OCI-M1 (cell line): ENCODE data around the gene PCGF5.
A peak's percentile ranks its signal among the peaks of the same experiment; 100 is the strongest.
"Not testable (repeated sequence)": the region's sequence is repeated elsewhere in the genome, so short reads cannot be mapped to it uniquely, and the experiment has no call there.

Experiments
- DNase-seq: peaks from one replicate; lab custom pipeline; 2025; lab: John Stamatoyannopoulos, UW

The PCGF5 gene

DNA sequence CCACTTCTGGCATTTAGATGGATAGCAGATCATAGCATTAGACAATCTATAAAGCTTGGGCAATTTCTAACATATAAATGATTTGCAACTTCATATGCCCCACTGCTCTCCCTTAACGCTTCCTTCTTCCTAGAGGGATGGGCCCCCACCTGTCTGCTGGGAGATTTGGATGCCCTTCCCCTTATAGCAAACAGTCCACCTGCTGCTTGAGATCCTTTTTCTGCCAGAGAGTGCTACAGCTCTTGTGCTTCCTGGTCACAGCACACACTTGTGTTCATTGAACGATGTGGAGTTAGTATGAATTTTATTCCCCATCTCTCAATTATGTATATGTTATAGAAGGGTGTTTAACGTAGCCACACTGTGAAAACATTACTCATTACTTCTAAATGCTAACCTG, 10.4 kb upstream of the PCGF5 start:
- no peak for DNase-seq

DNA sequence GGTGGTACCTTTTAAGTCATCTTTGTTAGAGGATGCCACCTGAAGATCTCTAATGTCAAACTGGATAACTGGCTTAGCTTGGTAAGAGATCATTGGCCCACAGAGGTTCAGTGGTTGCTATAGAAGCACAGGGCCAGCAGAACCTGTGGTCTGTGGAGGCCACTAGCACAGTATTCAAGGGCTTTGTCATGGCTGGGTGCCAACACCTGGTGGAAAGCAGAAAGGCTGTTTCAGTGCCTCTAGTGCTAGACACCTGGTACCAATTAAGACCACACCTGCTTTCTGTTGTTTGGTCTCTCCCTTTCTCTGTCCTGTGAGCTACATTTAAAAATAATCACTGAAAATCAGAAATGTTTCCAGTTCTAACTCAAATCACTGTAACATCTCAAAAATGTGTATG, 10.0 kb upstream of the PCGF5 start:
- DNase-seq, result no peak

- no peak for DNase-seq
Measured at GRCh38 chr10:91211675-91212074, 8.8 kb upstream of the PCGF5 start.

DNA sequence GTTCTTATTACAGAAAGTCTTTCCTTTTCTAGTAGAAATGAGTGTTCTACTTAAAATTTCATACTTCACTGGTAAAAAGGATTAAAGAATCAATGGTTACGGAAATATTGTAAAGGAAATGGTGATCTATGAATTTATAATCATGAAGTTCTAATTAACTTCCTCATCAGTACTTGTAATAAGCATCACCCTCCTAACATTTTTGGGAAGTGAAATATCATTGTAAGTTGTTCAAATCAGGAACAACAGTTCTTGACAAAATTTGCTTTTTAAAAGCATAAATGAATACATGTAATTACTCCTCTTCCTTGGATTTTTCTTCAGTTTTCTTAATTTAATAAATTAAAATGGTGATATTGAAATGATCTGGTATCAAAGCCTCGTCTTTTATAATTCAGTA, 5.6 kb upstream of the PCGF5 start:
- no peak for DNase-seq

DNA sequence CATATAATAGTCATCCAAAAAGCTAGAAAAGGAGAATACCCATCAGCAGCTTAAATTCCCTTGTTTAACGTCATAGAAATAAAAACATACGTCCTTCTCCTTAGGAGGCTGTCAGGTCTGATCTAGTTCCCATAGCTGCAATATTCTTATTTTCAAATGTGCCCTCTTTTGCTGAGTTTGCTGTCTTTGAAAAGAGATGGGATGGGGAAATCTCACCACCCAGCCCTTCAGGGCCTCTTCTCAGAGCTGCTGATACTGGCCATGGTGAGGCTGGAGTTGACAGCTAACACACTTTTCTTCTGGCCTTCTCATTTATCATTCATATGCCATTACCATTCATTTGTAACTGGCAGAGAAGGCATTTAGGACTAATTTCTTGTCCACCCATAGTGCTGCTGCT, 5.1 kb upstream of the PCGF5 start:
- no peak for DNase-seq

- peak; percentile 24 for DNase-seq
Measured at GRCh38 chr10:91219371-91220193, 881 bp upstream of the PCGF5 start.

DNA sequence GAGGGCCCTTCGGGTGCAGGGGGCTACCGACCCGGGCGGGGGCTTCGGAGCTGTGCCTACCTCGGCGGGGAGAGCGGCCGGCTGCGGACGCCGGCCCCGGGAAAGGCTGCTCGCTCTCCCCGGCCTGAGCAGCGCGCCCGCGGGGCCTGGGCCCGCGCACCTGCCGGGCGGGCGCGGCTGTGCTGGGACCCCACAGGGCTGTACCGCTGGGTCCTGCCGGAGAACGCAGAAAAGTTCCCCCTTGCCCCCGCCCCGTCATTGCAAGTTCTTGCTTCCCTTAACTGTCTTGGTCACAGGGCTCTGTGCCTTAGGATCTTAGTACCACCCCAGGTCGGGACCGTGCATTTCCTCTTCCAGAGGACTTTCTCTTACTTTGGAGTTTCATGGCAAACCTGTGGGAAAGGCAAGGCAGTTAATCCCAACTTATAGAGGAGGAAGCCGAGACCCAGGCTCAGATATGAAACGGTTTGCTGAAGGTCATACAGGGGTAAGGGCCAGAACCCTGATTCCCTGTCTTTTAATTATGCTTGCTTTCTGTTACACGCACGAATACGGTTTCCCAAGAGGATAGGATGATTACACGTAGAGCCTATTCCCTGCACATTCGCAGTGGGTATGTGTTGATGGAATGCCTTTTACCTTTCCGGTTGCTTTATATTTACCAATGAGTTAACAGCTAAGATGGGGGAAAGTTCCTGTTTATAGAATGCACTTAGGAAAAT, 652 bp downstream of the PCGF5 start:
- DNase-seq, result peak; percentile 65

DNA sequence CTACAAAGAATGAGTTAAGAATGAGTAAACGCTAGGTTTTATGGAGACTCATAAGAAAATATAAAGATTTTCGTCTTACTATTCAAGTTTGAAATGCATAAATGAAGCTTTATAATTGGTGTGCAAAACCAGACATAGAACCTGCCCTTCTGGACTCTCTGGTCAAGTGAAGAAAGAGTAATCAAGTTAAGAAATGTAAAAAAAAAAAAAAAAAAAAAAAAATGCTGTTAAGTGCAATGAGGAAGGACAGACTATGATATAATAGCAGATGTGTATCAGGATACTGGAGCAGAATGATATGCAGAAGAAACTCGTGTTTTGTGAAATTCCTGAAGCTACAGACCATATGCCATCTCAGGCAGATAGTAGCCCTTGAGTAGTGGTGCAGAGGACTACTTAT, 5.6 kb downstream of the PCGF5 start:
- peak; percentile 39 for DNase-seq

DNA sequence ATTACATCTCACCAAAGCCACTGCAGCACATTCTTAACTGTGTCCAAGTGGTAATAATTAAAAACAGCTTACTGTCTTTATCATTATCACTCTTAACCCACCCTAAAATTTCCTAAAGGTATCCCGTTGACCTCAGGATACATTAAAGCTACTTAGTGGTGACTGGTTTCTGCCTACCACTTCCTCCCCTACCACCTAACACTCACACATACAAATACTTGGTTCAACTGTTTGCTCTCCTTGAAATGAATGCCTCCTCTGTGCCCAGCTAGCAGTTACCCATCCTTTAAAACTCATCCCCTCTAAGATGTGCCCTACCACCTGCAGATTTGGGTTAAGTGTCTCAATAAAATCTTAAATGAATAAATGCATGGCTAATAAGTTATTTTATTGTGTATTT, 7.1 kb downstream of the PCGF5 start:
- no peak for DNase-seq

DNA sequence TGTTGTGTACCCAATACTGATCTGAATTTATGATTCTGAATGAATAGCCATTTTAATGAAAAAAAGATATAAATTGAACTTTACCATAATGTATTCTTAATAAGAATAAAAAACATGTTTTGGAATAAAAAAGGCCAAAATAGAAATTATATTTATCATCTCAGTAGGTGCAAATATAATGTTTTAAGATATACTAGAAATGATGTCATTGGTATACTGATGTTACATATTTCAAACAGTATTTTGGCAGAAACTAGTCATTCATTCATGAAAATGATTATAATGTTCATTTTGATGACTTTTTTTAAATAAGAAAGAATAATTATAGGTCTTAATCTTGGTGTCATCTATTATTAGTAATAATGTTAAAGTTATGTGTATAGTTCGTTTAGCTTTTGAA, 9.2 kb downstream of the PCGF5 start:
- DNase-seq, result no peak

- DNase-seq, result no peak
Measured at GRCh38 chr10:91238191-91238590, 17.7 kb downstream of the PCGF5 start.

DNA sequence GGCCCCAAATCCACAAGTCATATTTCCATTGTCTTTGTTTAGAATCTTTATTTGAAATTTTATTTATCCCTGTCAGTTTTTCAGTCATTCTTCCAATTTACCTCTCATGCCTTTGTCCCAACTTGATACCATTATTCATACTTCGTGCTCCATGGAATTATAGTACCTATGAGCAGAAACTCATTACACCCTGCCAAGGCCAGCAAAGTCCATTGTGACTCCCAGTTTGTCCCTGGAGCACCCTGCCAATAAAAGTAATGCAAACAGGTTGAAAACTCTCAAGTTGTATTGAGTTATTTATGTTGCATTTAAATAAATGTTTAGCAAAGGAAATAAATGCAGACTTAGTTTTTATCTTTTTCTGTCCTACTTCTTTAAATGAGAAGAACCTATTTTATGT, 19.3 kb downstream of the PCGF5 start:
- no peak for DNase-seq

- no peak for DNase-seq
Measured at GRCh38 chr10:91242940-91243339, 22.5 kb downstream of the PCGF5 start.

GRCh38 chr10:91247360-91248111, 27.1 kb downstream of the PCGF5 start:
- peak; percentile 60 for DNase-seq

DNA sequence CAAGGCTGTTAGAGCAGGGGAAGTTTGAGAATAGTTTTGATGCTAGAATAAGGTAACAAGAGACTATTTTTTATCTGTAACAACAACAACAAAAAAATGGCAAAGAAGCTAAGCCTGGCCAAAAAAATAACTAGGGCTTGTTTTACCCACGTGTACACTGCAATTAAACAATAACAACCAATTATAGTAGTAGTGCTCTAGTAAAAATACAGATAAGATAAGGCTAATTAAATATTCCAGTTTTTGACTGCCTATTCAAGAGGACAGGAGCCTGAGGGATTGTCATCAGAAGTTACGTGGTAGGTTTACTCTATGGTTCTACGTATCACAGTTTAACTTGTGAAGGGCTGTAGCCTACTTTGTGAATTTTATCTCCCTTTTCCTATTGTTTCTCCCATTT, 29.2 kb downstream of the PCGF5 start:
- DNase-seq, result no peak

GRCh38 chr10:91250341-91250740, 29.9 kb downstream of the PCGF5 start:
- DNase-seq, result no peak

- DNase-seq, result peak; percentile 82
Measured at GRCh38 chr10:91251430-91252056, 31.1 kb downstream of the PCGF5 start.

DNA sequence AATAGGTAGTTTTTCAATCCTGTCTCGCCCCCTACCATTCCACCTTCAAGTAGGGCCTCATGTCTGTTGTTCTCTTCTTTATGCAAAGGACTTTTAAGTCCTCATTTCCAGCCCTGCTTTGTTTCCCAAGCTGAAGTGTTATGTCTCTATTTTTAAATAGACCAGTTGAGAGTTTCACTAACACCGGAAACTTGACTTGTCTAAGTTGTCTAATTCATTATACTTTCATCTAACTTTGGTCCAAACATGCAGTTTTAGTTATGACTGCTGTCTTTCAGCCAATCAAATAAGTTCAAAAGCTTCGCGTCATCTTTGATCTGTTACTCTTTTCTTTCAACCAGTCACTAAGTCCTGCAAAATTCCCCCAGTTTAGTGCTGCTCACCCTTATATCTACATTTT, 32.8 kb downstream of the PCGF5 start:
- no peak for DNase-seq

- DNase-seq, result no peak
Measured at GRCh38 chr10:91257310-91257709, 36.8 kb downstream of the PCGF5 start.

DNA sequence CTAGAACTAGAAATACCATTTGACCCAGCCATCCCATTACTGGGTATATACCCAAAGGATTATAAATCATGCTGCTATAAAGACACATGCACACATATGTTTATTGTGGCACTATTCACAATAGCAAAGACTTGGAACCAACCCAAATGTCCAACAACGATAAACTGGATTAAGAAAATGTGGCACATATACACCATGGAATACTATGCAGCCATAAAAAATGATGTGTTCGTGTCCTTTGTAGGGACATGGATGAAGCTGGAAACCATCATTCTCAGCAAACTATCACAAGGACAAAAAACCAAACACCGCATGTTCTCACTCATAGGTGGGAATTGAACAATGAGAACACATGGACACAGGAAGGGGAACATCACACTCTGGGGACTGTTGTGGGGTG, 40.0 kb downstream of the PCGF5 start:
- DNase-seq, result not testable (repeated sequence)

DNA sequence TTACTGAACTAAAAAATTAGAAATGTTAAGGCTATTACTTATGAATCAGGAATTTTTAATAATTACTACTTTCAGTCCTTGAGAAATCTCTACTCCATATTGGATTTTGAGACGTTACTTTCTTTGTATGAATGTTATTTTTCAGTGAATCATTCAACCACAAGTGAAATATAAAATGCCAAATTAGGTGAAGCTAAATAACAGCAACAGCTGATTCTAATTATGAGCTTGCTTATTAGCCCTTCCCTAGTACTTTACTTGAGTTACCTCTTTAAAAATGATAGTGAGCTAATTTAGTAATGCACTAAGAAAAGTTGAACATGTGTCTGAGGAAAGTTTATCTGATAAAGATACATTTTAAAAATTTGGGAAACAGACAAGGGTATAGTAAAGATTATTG, 51.4 kb downstream of the PCGF5 start:
- DNase-seq, result no peak

DNA sequence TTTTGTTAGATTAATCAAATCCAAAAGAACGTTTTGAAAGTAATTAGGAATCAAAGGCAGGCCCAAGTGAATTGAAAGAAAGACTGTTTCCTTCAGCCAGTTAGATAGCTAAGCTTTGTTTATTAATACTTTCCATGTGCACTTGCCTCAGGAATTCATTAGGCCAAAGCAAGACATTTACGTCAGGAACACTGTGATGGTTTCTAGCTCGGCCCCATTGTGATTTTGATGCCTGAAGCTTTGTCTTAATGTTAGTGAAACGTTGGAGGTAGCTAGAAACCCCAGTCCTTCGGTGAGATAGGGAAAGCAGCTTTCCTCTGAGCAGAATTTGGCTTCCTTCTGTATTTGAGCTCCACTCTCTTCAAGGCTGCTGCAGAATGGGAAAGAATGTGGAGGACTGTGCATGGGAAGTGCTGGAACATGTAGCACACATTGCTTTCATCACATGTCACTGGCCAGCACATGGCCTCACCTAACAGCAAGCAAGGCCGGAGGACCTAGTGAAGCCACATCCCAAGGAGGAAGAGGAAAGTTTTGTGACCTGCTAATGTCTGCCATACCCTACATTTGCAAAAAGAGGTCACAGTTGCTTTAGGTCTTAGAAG, 64.1 kb downstream of the PCGF5 start:
- DNase-seq, result no peak
